ENCODE measurements around the gene ZFYVE19. TPM values are rescaled to one million over a fixed set of nuclear protein-coding genes. Genes with fewer than 3 reads are reported as not detected.
"Not testable (repeated sequence)": the region's sequence is repeated elsewhere in the genome, so short reads cannot be mapped to it uniquely, and the experiment has no call there.

Gene ZFYVE19
- total RNA-seq, 4 donors from 2014 or later = 13.3 to 25.5 (median 19.7) TPM

- TF ChIP-seq POLR2A (IDR thresholded peaks at IDR 0.05) (no peak), EP300 (IDR thresholded peaks at IDR 0.05) (no peak), POLR2AphosphoS5 (IDR thresholded peaks at IDR 0.05) (no peak), CTCF (IDR thresholded peaks at IDR 0.05) (no peak)
Measured at GRCh38 chr15:40856746-40857145, 49.9 kb downstream of the ZFYVE19 start.

GRCh38 chr15:40857601-40858341 is 50.9 kb downstream of the ZFYVE19 start:
- Histone ChIP-seq H3K27ac (no peak overlapping the region), H3K27me3 (peaks cover 52% of the 10 kb centered on the region), H3K4me3 (no peak overlapping the region), H3K9me3 (no peaks in the 10 kb centered on the region), H3K36me3 (no peaks in the 10 kb centered on the region), H3K4me1 (peaks cover 0 to 9% (median 0%) of the 10 kb centered on the region in 3 donors)
- 33 to 41% methylated on average over 3 to 7 of the region's 15 CpGs for WGBS, 2 donors (ENCODE audit: low coverage in 1 of 2)
- peak; percentile 92 for ATAC-seq
- peak in 3 of 4 experiments; percentile 90 to 98 (median 92) for TF ChIP-seq CTCF (IDR thresholded peaks at IDR 0.05)
- no peak for TF ChIP-seq POLR2AphosphoS5 (IDR thresholded peaks at IDR 0.05)

More at GRCh38 chr15:40856746-40857145, 49.9 kb downstream of the ZFYVE19 start:
- no CpG with 5 or more reads among the region's 8 CpGs for WGBS, 2 donors (ENCODE audit: low coverage in 1 of 2)
- no peaks in the 10 kb centered on the region for H3K9me3 ChIP-seq
- H3K36me3 ChIP-seq = no peaks in the 10 kb centered on the region
- ATAC-seq = no peak
- H3K27ac ChIP-seq = no peak overlapping the region
- H3K4me1 ChIP-seq = peaks cover 0 to 9% (median 0%) of the 10 kb centered on the region in 3 donors
- H3K27me3 ChIP-seq = peaks cover 50% of the 10 kb centered on the region
- H3K4me3 ChIP-seq = no peak overlapping the region

GRCh38 chr15:40858706-40859105 is 51.8 kb downstream of the ZFYVE19 start:
- H3K4me1 ChIP-seq = peaks cover 0 to 9% (median 0%) of the 10 kb centered on the region in 3 donors
- no peak overlapping the region for H3K27ac ChIP-seq
- 60 to 73% methylated on average over 3 to 5 of the region's 10 CpGs for WGBS, 2 donors (ENCODE audit: low coverage in 1 of 2)
- H3K27me3 ChIP-seq = peaks cover 57% of the 10 kb centered on the region
- H3K9me3 ChIP-seq = no peaks in the 10 kb centered on the region
- ATAC-seq = no peak
- H3K36me3 ChIP-seq = no peaks in the 10 kb centered on the region
- no peak overlapping the region for H3K4me3 ChIP-seq
- no peak for TF ChIP-seq POLR2AphosphoS5 (IDR thresholded peaks at IDR 0.05)
- TF ChIP-seq POLR2A (IDR thresholded peaks at IDR 0.05) = no peak
- TF ChIP-seq CTCF (IDR thresholded peaks at IDR 0.05) = no peak

- Histone ChIP-seq H3K36me3 (no peaks in the 10 kb centered on the region), H3K27ac (no peak overlapping the region), H3K4me3 (no peak overlapping the region), H3K27me3 (peaks cover 60% of the 10 kb centered on the region), H3K4me1 (peaks cover 0 to 9% (median 0%) of the 10 kb centered on the region in 3 donors), H3K9me3 (no peaks in the 10 kb centered on the region)
- no peak for ATAC-seq
- TF ChIP-seq EP300 (IDR thresholded peaks at IDR 0.05) (no peak), CTCF (IDR thresholded peaks at IDR 0.05) (peak in 3 of 4 experiments; percentile 35 to 70 (median 37))
- 59 to 61% methylated on average over 9 to 14 of the region's 18 CpGs for WGBS, 2 donors (ENCODE audit: low coverage in 1 of 2)
Measured at GRCh38 chr15:40859206-40859851, 52.4 kb downstream of the ZFYVE19 start.

- H3K4me3 ChIP-seq, H3K27ac ChIP-seq, H3K4me1 ChIP-seq, H3K36me3 ChIP-seq, H3K9me3 ChIP-seq, ATAC-seq: not testable (repeated sequence)
- 66 to 89% methylated on average over 1 to 4 of the region's 4 CpGs for WGBS, 2 donors (ENCODE audit: low coverage in 1 of 2)
- H3K27me3 ChIP-seq = peaks cover 65% of the 10 kb centered on the region
Measured at GRCh38 chr15:40861147-40861546, 54.3 kb downstream of the ZFYVE19 start.
